Adrenal gland (tissue), 12 donors: ENCODE results near the gene SSC5D. TPM values are rescaled to one million over a fixed set of nuclear protein-coding genes. Genes with fewer than 3 reads are reported as not detected.

ENCODE experiments used
- DNase-seq, 7 donors: peaks; one replicate each; pipeline ENCODE4 v3.0.0-alpha.2; 2019 to 2020
- H3K27ac ChIP-seq, 5 donors: fragments of 200-600 bp; sonication (generic) in 4 of 5; 1 replicate in 3 of 5; 2 replicates in 2 of 5; pipeline versions ENCODE4 v1.5.1 to v1.8.0; 2016 to 2020; ENCODE audit warnings: mild to moderate bottlenecking in 1 of 5
- H3K27me3 ChIP-seq: fragments of 200-600 bp; 2 replicates; pipeline ENCODE4 v1.8.0; 2021
- H3K36me3 ChIP-seq, 2 donors: fragments of 200-600 bp; replicated peaks in 1 of 2; 1 replicate in 1 of 2; 2 replicates in 1 of 2; pipeline versions ENCODE4 v1.5.1 to v1.8.0; 2018 to 2022
- H3K4me1 ChIP-seq, 2 donors: fragments of 200-600 bp; replicated peaks in 1 of 2; 1 replicate in 1 of 2; 2 replicates in 1 of 2; pipeline versions ENCODE4 v1.5.1 to v1.8.0; 2018 to 2021
- H3K4me3 ChIP-seq, 4 donors: fragments of 200-600 bp; sonication (generic) in 3 of 4; one replicate each; pipeline ENCODE4 v1.5.1; 2016 to 2018
- H3K9me3 ChIP-seq, 3 donors: fragments of 200-600 bp; sonication (generic) in 1 of 3; replicated peaks in 1 of 3; 1 replicate in 2 of 3; 2 replicates in 1 of 3; pipeline versions ENCODE4 v1.5.1 to v1.8.0; 2016 to 2021
- CTCF ChIP-seq, 6 experiments: fragments of 450-650 bp in 4 of 6; fragments of 200-600 bp in 2 of 6; sonication (generic) in 1 of 6; IDR thresholded peaks; 1 replicate in 5 of 6; 2 replicates in 1 of 6; pipeline versions ENCODE4 v1.5.1 to v1.8.0; 2016 to 2021; ENCODE audit warnings: antibody characterized with exemption in 6 of 6, mild to moderate bottlenecking in 2 of 6, moderate library complexity in 1 of 6
- POLR2A ChIP-seq, 2 donors: fragments of 450-650 bp; IDR thresholded peaks; one replicate each; pipeline ENCODE4 v1.6.1; 2017; ENCODE audit warnings: antibody characterized with exemption in 2 of 2, mild to moderate bottlenecking in 2 of 2, moderate library complexity in 1 of 2
- WGBS, 4 donors: extraction: QIAGEN DNeasy Blood & Tissue Kit in 2 of 4; methylation state at CpG; one replicate each; pipeline versions ENCODE4 v1.1.5 to v1.1.7; 2013 to 2017; 5-methylcytosine and 5-hydroxymethylcytosine counted together
- intact Hi-C, 2 donors: fragments of 100-400 bp; cut with DNase I; formaldehyde crosslinking; loops; one replicate each; pipeline versions ENCODE4 v1.14.1 to v1.15.0; 2022 to 2023
- polyA plus RNA-seq, 3 donors: library from polyadenylated mRNA; stranded (reverse); fragments of 200-250 nt in 2 of 3; fragments of 350-450 nt in 1 of 3; fragmentation: Illumina TruSeq in 1 of 3; extraction: RNeasy Lipid Tissue Mini Kit (QIAGEN cat#74804) in 1 of 3; gene quantifications; one replicate each; pipeline ENCODE4 v1.2.3, GENCODE V29; 2013 to 2014
- total RNA-seq, 9 donors: library from RNA; depleted of rRNA in 4 of 9; stranded (reverse); fragments of >200 nt in 4 of 9; fragments of 120-200 nt in 1 of 9; fragmentation: NEBNext Ultra II Directional in 1 of 9; extraction: Animal tissue kit (Norgen Biotek cat#: 25700) in 1 of 9; gene quantifications; one replicate each; pipeline versions ENCODE4 v1.1.0 to v1.2.4, GENCODE V29; 2013 to 2023
- donor health status: healthy with polysubstance abuse.
- donor health status: Bipolar disorder and iron deficiency.
- donor health status: DM: yes; HTN: yes; CAD: no.
- donor health status: DM: no; HTN: no; CAD: no.
- donor health status: DM: no; HTN: no; CAD: no.
- donor health status: DM: yes; HTN: yes; CAD: no.

The SSC5D gene
- total and polyA plus RNA-seq, 12 donors, result 0.33 to 10.0 (median 4.4) TPM

GRCh38 chr19:55541091-55541490 is 52.9 kb downstream of the SSC5D start:
- TF ChIP-seq CTCF (IDR thresholded peaks at IDR 0.05) (no peak), POLR2A (IDR thresholded peaks at IDR 0.05) (no peak)
- intact Hi-C loops, result no loop called here
- Histone ChIP-seq H3K4me1 (no peaks in the 10 kb centered on the region), H3K4me3 (no peak overlapping the region), H3K9me3 (no peaks in the 10 kb centered on the region), H3K36me3 (no peaks in the 10 kb centered on the region), H3K27ac (no peak overlapping the region), H3K27me3 (peaks cover 7% of the 10 kb centered on the region)
- no peak for DNase-seq
- 69 to 100% (median 75%) methylated on average over 1 to 19 of the region's 19 CpGs for WGBS, 4 donors

- H3K4me3 ChIP-seq, result no peak overlapping the region
- intact Hi-C loops, result no loop called here
- no peak for TF ChIP-seq CTCF (IDR thresholded peaks at IDR 0.05)
- TF ChIP-seq POLR2A (IDR thresholded peaks at IDR 0.05), result no peak
- H3K4me1 ChIP-seq, result peaks cover 0 to 4% of the 10 kb centered on the region in 2 donors
- H3K27me3 ChIP-seq, result peaks cover 7% of the 10 kb centered on the region
- 75 to 84% (median 83%) methylated on average over 7 of the region's 7 CpGs for WGBS, 4 donors
- H3K36me3 ChIP-seq, result no peaks in the 10 kb centered on the region
- no peak overlapping the region for H3K27ac ChIP-seq
- no peak for DNase-seq
- H3K9me3 ChIP-seq, result no peaks in the 10 kb centered on the region
Measured at GRCh38 chr19:55542292-55542855, 54.1 kb downstream of the SSC5D start.

- H3K4me3 ChIP-seq, result no peak overlapping the region
- intact Hi-C loops, result no loop called here
- 62 to 83% (median 71%) methylated on average over 5 of the region's 5 CpGs for WGBS, 4 donors
- no peaks in the 10 kb centered on the region for H3K9me3 ChIP-seq
- peaks cover 0 to 5% of the 10 kb centered on the region in 2 donors for H3K4me1 ChIP-seq
- H3K27ac ChIP-seq, result no peak overlapping the region
- TF ChIP-seq CTCF (IDR thresholded peaks at IDR 0.05) (no peak), POLR2A (IDR thresholded peaks at IDR 0.05) (no peak)
- no peaks in the 10 kb centered on the region for H3K36me3 ChIP-seq
- no peak for DNase-seq
- peaks cover 7% of the 10 kb centered on the region for H3K27me3 ChIP-seq
Measured at GRCh38 chr19:55543567-55543966, 55.3 kb downstream of the SSC5D start.

GRCh38 chr19:55544014-55544413 is 55.8 kb downstream of the SSC5D start:
- intact Hi-C loops, result no loop called here

More at GRCh38 chr19:55544014-55544413, 55.8 kb downstream of the SSC5D start:
- H3K27me3 ChIP-seq, result peaks cover 5% of the 10 kb centered on the region
- DNase-seq, result no peak
- no peak for TF ChIP-seq POLR2A (IDR thresholded peaks at IDR 0.05)
- no peak for TF ChIP-seq CTCF (IDR thresholded peaks at IDR 0.05)
- no peaks in the 10 kb centered on the region for H3K9me3 ChIP-seq
- no peaks in the 10 kb centered on the region for H3K36me3 ChIP-seq
- no peak overlapping the region for H3K27ac ChIP-seq
- H3K4me3 ChIP-seq, result no peak overlapping the region
- WGBS, 4 donors, result 81 to 84% (median 83%) methylated on average over 8 to 15 of the region's 15 CpGs
- H3K4me1 ChIP-seq, result peaks cover 0 to 5% of the 10 kb centered on the region in 2 donors
